HFFc6 (cell line): ENCODE results near the gene ARFGAP1. TPM values are rescaled to one million over a fixed set of nuclear protein-coding genes. Genes with fewer than 3 reads are reported as not detected.

Experiments
- DNase-seq: peaks from one replicate; pipeline ENCODE4 v3.0.0-alpha.2; 2018
- H3K27ac Mint-ChIP-seq: 2 replicates; pipeline ENCODE4 v1.8.0; 2020; ENCODE audit warnings: mild to moderate bottlenecking, mixed read lengths
- H3K27me3 Mint-ChIP-seq: 2 replicates; pipeline ENCODE4 v1.8.0; 2021; ENCODE audit warnings: mild to moderate bottlenecking, moderate library complexity, mixed read lengths; ENCODE audit not compliant: insufficient read depth
- H3K36me3 Mint-ChIP-seq: 2 replicates; pipeline ENCODE4 v1.8.0; 2021; ENCODE audit warnings: low read depth, mixed read lengths
- H3K4me1 Mint-ChIP-seq: 2 replicates; pipeline ENCODE4 v1.8.0; 2020; ENCODE audit warnings: low read depth, mixed read lengths
- H3K4me3 Mint-ChIP-seq: 2 replicates; pipeline ENCODE4 v1.8.0; 2020; ENCODE audit warnings: mild to moderate bottlenecking, moderate library complexity, mixed read lengths
- H3K9me3 Mint-ChIP-seq: 2 replicates; pipeline ENCODE4 v1.8.0; 2020; ENCODE audit warnings: mild to moderate bottlenecking, mixed read lengths
- CTCF ChIP-seq: fragments of 200-600 bp; sonication (generic); IDR thresholded peaks from 2 replicates; pipeline ENCODE4 v1.5.0; 2021; ENCODE audit warnings: antibody characterized with exemption, mild to moderate bottlenecking
- total RNA-seq, 6 experiments: library from RNA; stranded (reverse); fragmentation: NEBNext Ultra II Directional; extraction: Animal tissue kit (Norgen Biotek cat#: 25700); gene quantifications; 2 replicates in 1 of 6; 3 replicates in 5 of 6; pipeline ENCODE4 v1.2.3, GENCODE V29; 2021

Gene ARFGAP1
- total RNA-seq, 6 experiments from 2014 or later, result 106 to 123 (median 112) TPM

- H3K4me3 Mint-ChIP-seq, result no peak overlapping the region
- H3K36me3 Mint-ChIP-seq, result no peaks in the 10 kb centered on the region
- peaks cover 70% of the 10 kb centered on the region for H3K27me3 Mint-ChIP-seq
- no peaks in the 10 kb centered on the region for H3K9me3 Mint-ChIP-seq
- no peaks in the 10 kb centered on the region for H3K4me1 Mint-ChIP-seq
- TF ChIP-seq CTCF, result no peak
- no peak for DNase-seq
- no peak overlapping the region for H3K27ac Mint-ChIP-seq
These were observed 15.0 kb upstream of the ARFGAP1 start for GRCh38 chr20:63257629-63258028.

- no peak for DNase-seq
- no peaks in the 10 kb centered on the region for H3K4me1 Mint-ChIP-seq
- no peaks in the 10 kb centered on the region for H3K9me3 Mint-ChIP-seq
- no peak overlapping the region for H3K27ac Mint-ChIP-seq
- H3K27me3 Mint-ChIP-seq, result peaks cover 71% of the 10 kb centered on the region
- TF ChIP-seq CTCF, result no peak
- no peaks in the 10 kb centered on the region for H3K36me3 Mint-ChIP-seq
- H3K4me3 Mint-ChIP-seq, result no peak overlapping the region
These were observed 13.8 kb upstream of the ARFGAP1 start for GRCh38 chr20:63258781-63259180.

GRCh38 chr20:63259734-63260460 lies 12.7 kb upstream of the ARFGAP1 start:
- no peaks in the 10 kb centered on the region for H3K9me3 Mint-ChIP-seq
- H3K27ac Mint-ChIP-seq, result no peak overlapping the region
- TF ChIP-seq CTCF, result no peak
- no peak overlapping the region for H3K4me3 Mint-ChIP-seq
- H3K36me3 Mint-ChIP-seq, result no peaks in the 10 kb centered on the region
- H3K4me1 Mint-ChIP-seq, result peaks cover 5% of the 10 kb centered on the region; the same call in 1 of the 2 replicates
- H3K27me3 Mint-ChIP-seq, result peaks cover 79% of the 10 kb centered on the region
- DNase-seq, result no peak

GRCh38 chr20:63260521-63260920 lies 12.1 kb upstream of the ARFGAP1 start:
- no peak overlapping the region for H3K4me3 Mint-ChIP-seq
- H3K4me1 Mint-ChIP-seq, result peaks cover 5% of the 10 kb centered on the region; the same call in 1 of the 2 replicates

GRCh38 chr20:63261060-63261794 lies 11.4 kb upstream of the ARFGAP1 start:
- peaks cover 72% of the 10 kb centered on the region for H3K27me3 Mint-ChIP-seq
- no peak overlapping the region for H3K4me3 Mint-ChIP-seq
- H3K4me1 Mint-ChIP-seq, result peaks cover 5% of the 10 kb centered on the region; the same call in 1 of the 2 replicates
- no peak for DNase-seq
- TF ChIP-seq CTCF, result no peak
- H3K9me3 Mint-ChIP-seq, result no peaks in the 10 kb centered on the region
- H3K36me3 Mint-ChIP-seq, result no peaks in the 10 kb centered on the region
- H3K27ac Mint-ChIP-seq, result no peak overlapping the region

More at GRCh38 chr20:63260521-63260920, 12.1 kb upstream of the ARFGAP1 start:
- TF ChIP-seq CTCF, result no peak
- no peak for DNase-seq
- Mint-ChIP-seq H3K9me3 (no peaks in the 10 kb centered on the region), H3K27ac (no peak overlapping the region), H3K36me3 (no peaks in the 10 kb centered on the region), H3K27me3 (peaks cover 76% of the 10 kb centered on the region)
